IMR-90 (cell line): ENCODE measurements around the gene MADCAM1. TPM values are rescaled to one million over a fixed set of nuclear protein-coding genes. Genes with fewer than 3 reads are reported as not detected.

Experiments used
- ATAC-seq: fragments of 200-7000 bp; cut with Tn5 transposase; 2 replicates; pipeline ENCODE4 v1.9.1; 2020; ENCODE audit warnings: low read depth, mild to moderate bottlenecking, moderate library complexity
- BruUV-seq: library from RNA; stranded (reverse); fragments of 400-500 nt; replicated peaks from 2 replicates; lab custom pipeline; 2021; lab: Mats Ljungman, UMichigan
- CTCF ChIA-PET: fragments of 300-600 bp; formaldehyde crosslinking; extraction: SDS; loops from one replicate; lab custom pipeline; 2021; ENCODE audit warnings: antibody characterized with exemption; lab: Yijun Ruan, JAX
- POLR2A ChIA-PET: fragments of 300-600 bp; sonication (Branson Sonifier 250); formaldehyde crosslinking; loops from one replicate; lab custom pipeline; 2022; ENCODE audit warnings: antibody characterized with exemption; ENCODE audit not compliant: unreplicated experiment; lab: Charles Lee
- DNase-seq: peaks from one replicate; pipeline ENCODE4 v3.0.0; 2013
- H2AFZ ChIP-seq: replicated peaks from 2 replicates; pipeline ENCODE3; 2013; ENCODE audit warnings: low read length, mild to moderate bottlenecking; ENCODE audit not compliant: poor library complexity
- H2AK5ac ChIP-seq: 2 replicates; pipeline ENCODE4 v1.6.1; 2013; ENCODE audit warnings: low read depth, low read length, inconsistent platforms
- H2AK9ac ChIP-seq: replicated peaks from 2 replicates; pipeline ENCODE3; 2013; ENCODE audit warnings: mild to moderate bottlenecking, low read depth, low read length, moderate library complexity; ENCODE audit not compliant: poor library complexity
- H2BK120ac ChIP-seq: 2 replicates; pipeline ENCODE4 v1.6.1; 2013; ENCODE audit warnings: low read depth, low read length, inconsistent platforms
- H2BK15ac ChIP-seq: 3 replicates; pipeline ENCODE4 v1.6.1; 2013; ENCODE audit warnings: low read depth, low read length, inconsistent platforms
- H2BK20ac ChIP-seq: 2 replicates; pipeline ENCODE4 v1.6.1; 2013; ENCODE audit warnings: low read depth, mild to moderate bottlenecking, inconsistent platforms, low read length, moderate library complexity
- H2BK5ac ChIP-seq: 2 replicates; pipeline ENCODE4 v1.6.1; 2013; ENCODE audit warnings: mild to moderate bottlenecking, low read depth, low read length, inconsistent platforms; ENCODE audit not compliant: poor library complexity, severe bottlenecking
- H3K14ac ChIP-seq: replicated peaks from 2 replicates; pipeline ENCODE4 v1.6.1; 2013; ENCODE audit warnings: low read depth, low read length, inconsistent platforms
- H3K18ac ChIP-seq: 2 replicates; pipeline ENCODE4 v1.6.1; 2013; ENCODE audit warnings: low read depth, low read length, control low read depth
- H3K23ac ChIP-seq: 2 replicates; pipeline ENCODE4 v1.6.1; 2013; ENCODE audit warnings: low read depth, low read length, inconsistent platforms
- H3K27ac ChIP-seq: 2 replicates; pipeline ENCODE4 v1.5.1; 2013; ENCODE audit warnings: mild to moderate bottlenecking, control low read depth, low read length; ENCODE audit not compliant: insufficient read depth
- H3K27me3 ChIP-seq: 2 replicates; pipeline ENCODE4 v1.6.1; 2013; ENCODE audit warnings: low read length; ENCODE audit not compliant: control insufficient read depth, insufficient read depth
- H3K36me3 ChIP-seq: 2 replicates; pipeline ENCODE4 v1.6.1; 2013; ENCODE audit warnings: low read length, mixed read lengths; ENCODE audit not compliant: control insufficient read depth, insufficient read depth
- H3K4ac ChIP-seq: 2 replicates; pipeline ENCODE4 v1.6.1; 2013; ENCODE audit warnings: low read depth, low read length, inconsistent platforms
- H3K4me1 ChIP-seq: 2 replicates; pipeline ENCODE4 v1.6.1; 2013; ENCODE audit warnings: low read length, mixed read lengths; ENCODE audit not compliant: control insufficient read depth, insufficient read depth
- H3K4me2 ChIP-seq: 2 replicates; pipeline ENCODE4 v1.6.1; 2013; ENCODE audit warnings: low read depth, mild to moderate bottlenecking, control low read depth, low read length, moderate library complexity
- H3K4me3 ChIP-seq: 2 replicates; pipeline ENCODE4 v1.5.1; 2013; ENCODE audit warnings: low read depth, mild to moderate bottlenecking, control low read depth, low read length, moderate library complexity; ENCODE audit not compliant: insufficient read depth
- H3K56ac ChIP-seq: 2 replicates; pipeline ENCODE4 v1.6.1; 2013; ENCODE audit warnings: low read length, inconsistent platforms; ENCODE audit not compliant: insufficient read depth; ENCODE audit errors: extremely low read depth
- H3K79me1 ChIP-seq, 2 experiments: 2 replicates each; pipeline ENCODE4 v1.6.1; 2013; ENCODE audit warnings: low read length in 2 of 2, inconsistent platforms in 1 of 2, low read depth in 1 of 2
- H3K9ac ChIP-seq: 2 replicates; pipeline ENCODE4 v1.6.1; 2013; ENCODE audit warnings: low read depth, low read length, control low read depth
- H3K9me1 ChIP-seq: 2 replicates; pipeline ENCODE4 v1.6.1; 2013; ENCODE audit warnings: low read length, inconsistent platforms; ENCODE audit not compliant: insufficient read depth
- H3K9me3 ChIP-seq: 2 replicates; pipeline ENCODE4 v1.6.1; 2013; ENCODE audit warnings: low read length; ENCODE audit not compliant: control insufficient read depth, insufficient read depth
- H4K20me1 ChIP-seq: 2 replicates; pipeline ENCODE4 v1.6.1; 2013; ENCODE audit warnings: low read length, inconsistent platforms; ENCODE audit not compliant: insufficient read depth
- H4K5ac ChIP-seq: 2 replicates; pipeline ENCODE4 v1.6.1; 2013; ENCODE audit warnings: mild to moderate bottlenecking, low read depth, low read length, control low read depth
- H4K8ac ChIP-seq, 2 experiments: 2 replicates each; pipeline ENCODE4 v1.6.1; 2013; ENCODE audit warnings: low read depth in 2 of 2, low read length in 2 of 2, control low read depth in 1 of 2, inconsistent platforms in 1 of 2
- H4K91ac ChIP-seq: 2 replicates; pipeline ENCODE4 v1.6.1; 2013; ENCODE audit warnings: low read depth, low read length, inconsistent platforms; ENCODE audit not compliant: insufficient read depth
- BHLHE40 ChIP-seq: fragments of 150-350 bp; IDR thresholded peaks from 2 replicates; pipeline ENCODE4 v1.6.1; 2016; ENCODE audit warnings: mild to moderate bottlenecking, low read depth, low read length
- CEBPB ChIP-seq: IDR thresholded peaks from 2 replicates; pipeline ENCODE4 v1.6.1; 2012; ENCODE audit warnings: low read depth, low read length, improper control_type of control experiment
- MXI1 ChIP-seq: IDR thresholded peaks from 2 replicates; pipeline ENCODE4 v1.6.1; 2012; ENCODE audit warnings: low read depth, mild to moderate bottlenecking, low read length, moderate library complexity, borderline replicate concordance
- SMC3 ChIP-seq: fragments of 150-350 bp; IDR thresholded peaks from 2 replicates; pipeline ENCODE4 v1.6.1; 2016; ENCODE audit warnings: low read depth, mild to moderate bottlenecking, antibody characterized with exemption, low read length, moderate library complexity
- WGBS, 2 experiments: methylation state at CpG; one replicate each; pipeline versions ENCODE4 v1.1.5 to v1.1.7; 2013; ENCODE audit warnings: missing lambda C conversion rate in 2 of 2; ENCODE audit not compliant: insufficient read length in 1 of 2; ENCODE audit errors: extremely low coverage in 2 of 2; 5-methylcytosine and 5-hydroxymethylcytosine counted together
- dilution Hi-C: fragments of 300-500 bp; cut with HindIII; formaldehyde crosslinking; loops from one replicate; pipeline ENCODE4 v1.14.3; 2018; ENCODE audit warnings: low sequenced_read_pairs; ENCODE audit not compliant: unreplicated experiment
- in situ Hi-C: fragments of 300-500 bp; cut with MboI; formaldehyde crosslinking; loops from 3 replicates; pipeline ENCODE4 v1.14.3; 2019; ENCODE audit warnings: low sequenced_read_pairs, inconsistent platforms, mixed read lengths
- intact Hi-C: fragments of 100-400 bp; cut with micrococcal nuclease; formaldehyde crosslinking; loops from 2 replicates; pipeline ENCODE4 v1.10.0; 2022
- polyA plus RNA-seq, 3 experiments: library from polyadenylated mRNA; depleted of rRNA; stranded (reverse); fragments of >200 nt; gene quantifications; 2 replicates each; pipeline ENCODE4 v1.2.3, GENCODE V29; 2012; ENCODE audit warnings: low replicate concordance in 1 of 3
- total RNA-seq: library from RNA; depleted of rRNA; stranded (reverse); fragments of >200 nt; gene quantifications from 2 replicates; pipeline ENCODE4 v1.2.3, GENCODE V29; 2012

MADCAM1 gene
- total and polyA plus RNA-seq, 2 of the 4 experiments (the other 2 are of a cell fraction) = 0.24 TPM; not detected in 1

- no peak overlapping the region for H3K27ac ChIP-seq
- no peak overlapping the region for H3K23ac ChIP-seq
- H3K14ac ChIP-seq = no peak overlapping the region
- no peak overlapping the region for H2BK120ac ChIP-seq
- TF ChIP-seq SMC3 (no peak), MXI1 (no peak), CEBPB (no peak), BHLHE40 (no peak)
- ATAC-seq (no peak), DNase-seq (no peak)
- no peaks in the 10 kb centered on the region for H3K79me1 ChIP-seq
- 13% methylated on average over 4 of the region's 14 CpGs; no CpG with 5 or more reads in 1 of the 2 experiments for WGBS, 2 experiments
- BruUV-seq = no TSS peak
- no peak overlapping the region for H2BK20ac ChIP-seq
- H3K4me1 ChIP-seq = no peaks in the 10 kb centered on the region
- no peak overlapping the region for H3K4ac ChIP-seq
- H4K8ac ChIP-seq = no peak overlapping the region
- H3K9ac ChIP-seq = no peak overlapping the region
- H3K27me3 ChIP-seq = peaks cover 5% of the 10 kb centered on the region; the same call in 1 of the 2 replicates
- intact Hi-C loops = no loop called here
- H3K4me3 ChIP-seq = no peak overlapping the region
- dilution Hi-C loops = no loop called here
- ChIA-PET CTCF (no interaction called here), POLR2A (no interaction called here)
- no peak overlapping the region for H4K5ac ChIP-seq
- no peak overlapping the region for H2BK5ac ChIP-seq
- no peak overlapping the region for H2BK15ac ChIP-seq
- no peak overlapping the region for H2AK9ac ChIP-seq
- no peaks in the 10 kb centered on the region for H3K9me1 ChIP-seq
- peak overlapping the region; percentile 56 for H2AFZ ChIP-seq
- H4K20me1 ChIP-seq = no peaks in the 10 kb centered on the region
- H3K4me2 ChIP-seq = no peak overlapping the region
- H4K91ac ChIP-seq = no peak overlapping the region
- H3K18ac ChIP-seq = no peak overlapping the region
- no peaks in the 10 kb centered on the region for H3K36me3 ChIP-seq
- H3K56ac ChIP-seq = no peak overlapping the region
- in situ Hi-C loops = no loop called here
- no peaks in the 10 kb centered on the region for H3K9me3 ChIP-seq
- H2AK5ac ChIP-seq = no peak overlapping the region
Observed at GRCh38 chr19:478976-479375, 17.3 kb upstream of the MADCAM1 start.
